Panc1 (cell line): ENCODE measurements around the gene SLC17A5. TPM values are rescaled to one million over a fixed set of nuclear protein-coding genes. Genes with fewer than 3 reads are reported as not detected.

Experiments
- ATAC-seq: fragments of 200-7000 bp; cut with Tn5 transposase; 2 replicates; pipeline ENCODE4 v1.9.1; 2020; ENCODE audit warnings: mild to moderate bottlenecking, moderate library complexity
- BruUV-seq: library from RNA; stranded (reverse); fragments of 400-500 nt; replicated peaks from 2 replicates; lab custom pipeline; 2021; lab: Mats Ljungman, UMichigan
- CTCF ChIA-PET: fragments of 300-600 bp; sonication (Branson Sonifier 250); formaldehyde crosslinking; loops from one replicate; lab custom pipeline; 2022; ENCODE audit warnings: antibody characterized with exemption; lab: Charles Lee
- POLR2A ChIA-PET: fragments of 300-600 bp; sonication (Branson Sonifier 250); formaldehyde crosslinking; loops from one replicate; lab custom pipeline; 2022; ENCODE audit warnings: antibody characterized with exemption; lab: Charles Lee
- DNase-seq: peaks from one replicate; pipeline ENCODE4 v3.0.0-alpha.2; 2010; ENCODE audit warnings: low read depth, low spot score
- H3K27ac ChIP-seq: 2 replicates; pipeline ENCODE4 v1.5.1; 2011; ENCODE audit warnings: mild to moderate bottlenecking, low read length, inconsistent platforms
- H3K27me3 ChIP-seq: fragments of 200-500 bp; sonication (Bioruptor generic); 2 replicates; pipeline ENCODE4 v1.6.0; 2014; ENCODE audit warnings: low read length, inconsistent platforms; ENCODE audit not compliant: control insufficient read depth, insufficient read depth
- H3K36me3 ChIP-seq: fragments of 200-500 bp; sonication (Bioruptor generic); 2 replicates; pipeline ENCODE4 v1.5.1; 2014; ENCODE audit warnings: inconsistent platforms, mild to moderate bottlenecking, low read length, moderate library complexity; ENCODE audit not compliant: control insufficient read depth, insufficient read depth
- H3K4me1 ChIP-seq: 2 replicates; pipeline ENCODE4 v1.5.1; 2011; ENCODE audit warnings: inconsistent platforms, mild to moderate bottlenecking, low read length, moderate library complexity; ENCODE audit not compliant: control insufficient read depth, insufficient read depth
- H3K4me3 ChIP-seq, 2 experiments: 2 replicates each; pipeline ENCODE4 v1.5.1; 2011 to 2012; ENCODE audit warnings: low read depth in 2 of 2, low read length in 2 of 2, mild to moderate bottlenecking in 2 of 2, inconsistent platforms in 1 of 2, moderate library complexity in 1 of 2
- H3K9me3 ChIP-seq: fragments of 200-500 bp; sonication (Bioruptor generic); 2 replicates; pipeline ENCODE4 v1.5.1; 2014; ENCODE audit warnings: low read depth, mild to moderate bottlenecking, inconsistent platforms, low read length, moderate library complexity; ENCODE audit not compliant: control insufficient read depth, insufficient read depth
- CTCF ChIP-seq: fragments of 450-650 bp; IDR thresholded peaks from 2 replicates; pipeline ENCODE4 v1.5.1; 2017; ENCODE audit warnings: mild to moderate bottlenecking
- POLR2AphosphoS5 ChIP-seq: IDR thresholded peaks from 2 replicates; pipeline ENCODE4 v1.6.1; 2012; ENCODE audit warnings: mild to moderate bottlenecking, low read depth, low read length, moderate library complexity
- REST ChIP-seq, 2 experiments: IDR thresholded peaks; 2 replicates each; pipeline ENCODE4 v1.6.1; 2011 to 2012; ENCODE audit warnings: low read depth in 2 of 2, control low read depth in 1 of 2, low read length in 1 of 2, mild to moderate bottlenecking in 1 of 2, moderate library complexity in 1 of 2; ENCODE audit not compliant: insufficient read depth in 1 of 2
- SIN3A ChIP-seq: IDR thresholded peaks from 2 replicates; pipeline ENCODE4 v1.6.1; 2012; ENCODE audit warnings: low read depth, mild to moderate bottlenecking, low read length, moderate library complexity, borderline replicate concordance; ENCODE audit not compliant: insufficient read depth
- TCF7L2 ChIP-seq: IDR thresholded peaks from 2 replicates; pipeline ENCODE4 v1.6.1; 2011; ENCODE audit warnings: mild to moderate bottlenecking, low read depth, low read length, inconsistent platforms
- in situ Hi-C: cut with HindIII; loops from 2 replicates; pipeline ENCODE4 v1.10.0; 2016; ENCODE audit warnings: low sequenced_read_pairs, low pct_unique_long_range_greater_than_20kb
- intact Hi-C: fragments of 100-400 bp; cut with micrococcal nuclease; formaldehyde crosslinking; loops from one replicate; pipeline ENCODE4 v1.10.0; 2022; ENCODE audit not compliant: unreplicated experiment
- total RNA-seq: library from RNA; stranded (reverse); gene quantifications from one replicate; pipeline ENCODE4 v1.2.1, GENCODE V29; 2021; ENCODE audit not compliant: unreplicated experiment

Gene SLC17A5
- total RNA-seq, 1 experiment from 2014 or later = 20.6 TPM

GRCh38 chr6:73608761-73609160 is 45.0 kb downstream of the SLC17A5 start:
- ChIA-PET POLR2A (no interaction called here), CTCF (no interaction called here)
- Histone ChIP-seq H3K4me1 (peaks cover 19% of the 10 kb centered on the region), H3K36me3 (no peaks in the 10 kb centered on the region), H3K27me3 (no peaks in the 10 kb centered on the region), H3K4me3 (no peak overlapping the region), H3K27ac (peak overlapping the region; percentile 72), H3K9me3 (no peaks in the 10 kb centered on the region)
- TF ChIP-seq REST (IDR thresholded peaks at IDR 0.05; ENCODE audit: insufficient read depth in 1 of 2, low read depth in 2 of 2, low read length in 1 of 2) (no peak), CTCF (no peak), POLR2AphosphoS5 (no peak), SIN3A (no peak), TCF7L2 (no peak)
- ATAC-seq (no peak), DNase-seq (no peak)
- in situ Hi-C loops = loop anchor here (25.0 kb wide), 1 partner anchor 121 kb away; no protein-coding TSS in a partner anchor
- no TSS peak for BruUV-seq
- intact Hi-C loops = no loop called here

- H3K4me3 ChIP-seq = no peak overlapping the region
- DNase-seq = no peak
- TF ChIP-seq TCF7L2 (no peak), POLR2AphosphoS5 (no peak), CTCF (no peak)
- in situ Hi-C loops (loop anchor here (25.0 kb wide), 1 partner anchor 119 kb away; no protein-coding TSS in a partner anchor), intact Hi-C loops (no loop called here)
- POLR2A ChIA-PET = interaction anchor here (0.9 to 1.0 kb wide), 2 partner anchors 91 to 92 kb away, joined by 3 to 5 read pairs; no protein-coding TSS in a partner anchor
- H3K27me3 ChIP-seq = no peaks in the 10 kb centered on the region
- H3K36me3 ChIP-seq = no peaks in the 10 kb centered on the region
- CTCF ChIA-PET = no interaction called here
- no peaks in the 10 kb centered on the region for H3K9me3 ChIP-seq
- no TSS peak for BruUV-seq
- peaks cover 19% of the 10 kb centered on the region for H3K4me1 ChIP-seq
- ATAC-seq = peak; percentile 48; the same call in 1 of the 2 replicates
- peak overlapping the region; percentile 4; the same call in 1 of the 2 replicates for H3K27ac ChIP-seq
These were observed 47.4 kb downstream of the SLC17A5 start for GRCh38 chr6:73606428-73606827.
